Measurements from ENCODE around the gene TSPO2. TPM values are rescaled to one million over a fixed set of nuclear protein-coding genes. Genes with fewer than 3 reads are reported as not detected.

The TSPO2 gene
- total and polyA plus RNA-seq, 3 donors from 2014 or later: not detected

DNA sequence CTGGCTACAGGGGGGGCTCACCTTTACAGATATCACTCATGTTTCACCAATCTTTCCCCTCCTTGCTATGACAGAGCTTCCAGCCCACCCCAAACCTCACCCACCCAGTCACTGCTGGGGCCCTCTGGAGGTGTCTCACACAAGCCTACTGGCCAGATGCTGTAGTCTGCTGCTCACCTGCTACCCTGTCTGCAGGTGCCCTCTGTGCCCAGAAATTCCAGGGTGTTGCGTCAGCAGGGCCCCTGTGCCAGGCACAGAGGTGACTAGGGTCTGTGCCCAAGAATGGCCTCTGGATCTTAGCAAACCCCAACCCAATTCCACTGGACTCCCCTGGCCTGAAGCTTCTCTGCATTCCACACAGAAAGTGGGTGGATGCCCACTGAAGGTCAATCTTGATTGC lies 24.6 kb upstream of the TSPO2 start:
- 100% methylated on average over 1 of the region's 1 CpG for WGBS, 2 donors
- Histone ChIP-seq H3K27ac (no peak overlapping the region), H3K36me3 (ENCODE audit: low read depth, missing control alignments) (no peaks in the 10 kb centered on the region), H3K4me3 (no peak overlapping the region), H3K4me1 (no peaks in the 10 kb centered on the region), H3K27me3 (no peaks in the 10 kb centered on the region), H3K9me3 (no peaks in the 10 kb centered on the region)
- DNase-seq: no peak
- intact Hi-C loops (cut with DNase I; ENCODE audit: low total_unique reads): no loop called here
- TF ChIP-seq CTCF (IDR thresholded peaks at IDR 0.05) (no peak), POLR2A (IDR thresholded peaks at IDR 0.05) (no peak)

DNA sequence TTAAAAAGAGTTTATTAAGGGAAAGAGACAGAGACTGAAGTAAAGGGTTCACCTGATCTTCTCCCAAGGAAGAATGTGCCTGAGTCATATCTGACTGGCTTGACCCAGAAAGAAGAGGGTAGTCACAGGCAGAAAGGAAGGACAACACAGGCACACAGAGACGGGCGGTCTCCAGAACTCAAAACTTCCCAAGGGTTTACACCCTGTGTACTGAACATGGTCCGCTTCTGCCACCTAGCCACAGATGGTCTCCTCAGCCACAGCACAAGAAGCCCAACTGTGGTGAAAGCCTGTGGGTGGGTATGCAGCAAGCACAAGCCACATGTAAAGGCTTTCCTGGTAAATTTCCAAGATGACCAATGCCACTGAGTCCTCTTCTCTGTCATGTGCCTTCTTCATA lies 20.4 kb upstream of the TSPO2 start:
- H3K36me3 ChIP-seq (ENCODE audit: low read depth, missing control alignments): no peaks in the 10 kb centered on the region
- H3K27ac ChIP-seq: no peak overlapping the region
- TF ChIP-seq CTCF (IDR thresholded peaks at IDR 0.05): no peak
- TF ChIP-seq POLR2A (IDR thresholded peaks at IDR 0.05): no peak
- intact Hi-C loops (cut with DNase I; ENCODE audit: low total_unique reads): no loop called here
- H3K9me3 ChIP-seq: no peaks in the 10 kb centered on the region
- peak; percentile 44 for DNase-seq
- H3K4me3 ChIP-seq: no peak overlapping the region
- WGBS, 2 donors: 75 to 96% methylated on average over 3 of the region's 3 CpGs
- H3K27me3 ChIP-seq: no peaks in the 10 kb centered on the region
- H3K4me1 ChIP-seq: no peaks in the 10 kb centered on the region

GRCh38 chr6:41022294-41022693 lies 20.0 kb upstream of the TSPO2 start:
- Histone ChIP-seq H3K27ac (no peak overlapping the region), H3K36me3 (ENCODE audit: low read depth, missing control alignments) (no peaks in the 10 kb centered on the region), H3K4me1 (peaks cover 3% of the 10 kb centered on the region), H3K4me3 (no peak overlapping the region), H3K9me3 (no peaks in the 10 kb centered on the region), H3K27me3 (no peaks in the 10 kb centered on the region)
- no peak for DNase-seq
- intact Hi-C loops (cut with DNase I; ENCODE audit: low total_unique reads): no loop called here
- no peak for TF ChIP-seq CTCF (IDR thresholded peaks at IDR 0.05)

DNA sequence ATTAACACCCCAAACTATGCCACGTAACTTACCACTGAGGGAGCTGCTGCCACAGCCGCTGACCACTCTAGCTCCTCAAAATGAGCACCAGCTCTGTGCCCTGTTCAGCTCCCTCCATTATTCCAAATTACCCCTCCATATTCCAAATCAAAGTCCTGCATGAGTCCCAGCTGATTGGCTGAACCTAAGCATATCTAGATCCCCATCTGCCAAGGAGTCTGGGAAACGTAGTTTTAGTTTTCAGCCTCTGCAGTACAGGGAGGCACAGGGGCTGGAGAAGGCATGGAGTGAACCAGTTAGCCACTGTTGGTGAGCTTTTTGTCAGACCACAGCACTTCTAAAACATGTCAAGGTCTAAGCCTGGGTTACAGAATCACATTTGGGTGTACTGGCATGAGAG lies 19.2 kb upstream of the TSPO2 start:
- no peak for DNase-seq
- no peaks in the 10 kb centered on the region for H3K36me3 ChIP-seq (ENCODE audit: low read depth, missing control alignments)
- H3K27me3 ChIP-seq: no peaks in the 10 kb centered on the region
- WGBS, 2 donors: 96% methylated on average over 3 of the region's 3 CpGs
- TF ChIP-seq CTCF (IDR thresholded peaks at IDR 0.05): no peak
- no peak for TF ChIP-seq POLR2A (IDR thresholded peaks at IDR 0.05)
- intact Hi-C loops (cut with DNase I; ENCODE audit: low total_unique reads): no loop called here
- H3K27ac ChIP-seq: no peak overlapping the region
- no peaks in the 10 kb centered on the region for H3K9me3 ChIP-seq
- H3K4me3 ChIP-seq: no peak overlapping the region
- H3K4me1 ChIP-seq: peaks cover 6% of the 10 kb centered on the region

DNA sequence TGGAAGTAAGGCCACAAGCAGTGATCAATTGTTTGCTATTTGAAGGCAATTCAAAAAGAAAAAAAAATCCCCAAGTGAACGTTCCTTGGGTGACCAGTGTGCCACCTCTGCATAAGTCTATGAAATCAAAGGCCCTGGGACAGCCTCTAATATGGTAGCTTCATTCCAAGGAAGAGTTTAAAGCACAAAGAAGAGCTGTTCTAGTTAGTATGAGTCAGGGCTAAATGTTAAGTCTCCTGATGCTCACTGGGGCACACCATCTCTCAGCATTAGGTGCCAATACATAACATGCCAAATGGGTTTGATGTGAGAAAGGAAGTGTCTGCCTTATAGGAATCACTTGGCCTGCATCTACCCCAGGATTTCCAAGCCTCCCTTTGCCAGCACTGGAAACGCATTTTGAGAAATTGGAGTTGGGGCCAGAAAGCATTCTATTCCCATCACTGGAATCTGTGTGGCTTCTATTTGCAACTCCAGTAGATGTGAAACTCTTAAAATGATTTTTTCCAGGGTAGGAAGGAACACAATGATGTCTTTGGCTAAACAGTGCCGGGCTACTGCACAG lies 16.2 kb upstream of the TSPO2 start:
- Histone ChIP-seq H3K27me3 (no peaks in the 10 kb centered on the region), H3K4me3 (no peak overlapping the region), H3K36me3 (ENCODE audit: low read depth, missing control alignments) (no peaks in the 10 kb centered on the region), H3K9me3 (no peaks in the 10 kb centered on the region), H3K4me1 (peaks cover 11% of the 10 kb centered on the region), H3K27ac (no peak overlapping the region)
- 76 to 88% methylated on average over 3 of the region's 3 CpGs for WGBS, 2 donors
- no peak for TF ChIP-seq CTCF (IDR thresholded peaks at IDR 0.05)
- no peak for TF ChIP-seq POLR2A (IDR thresholded peaks at IDR 0.05)
- intact Hi-C loops (cut with DNase I; ENCODE audit: low total_unique reads): no loop called here
- DNase-seq: no peak

All from testis (tissue), 3 donors.